Panc1 (cell line): Measurements from ENCODE around the gene KLF5. TPM values are rescaled to one million over a fixed set of nuclear protein-coding genes. Genes with fewer than 3 reads are reported as not detected.
A peak's percentile ranks its signal among the peaks of the same experiment; 100 is the strongest.

Experiments
- ATAC-seq: fragments of 200-7000 bp; cut with Tn5 transposase; 2 replicates; pipeline ENCODE4 v1.9.1; 2020; ENCODE audit warnings: mild to moderate bottlenecking, moderate library complexity
- BruUV-seq: library from RNA; stranded (reverse); fragments of 400-500 nt; replicated peaks from 2 replicates; lab custom pipeline; 2021; lab: Mats Ljungman, UMichigan
- CTCF ChIA-PET: fragments of 300-600 bp; sonication (Branson Sonifier 250); formaldehyde crosslinking; loops from one replicate; lab custom pipeline; 2022; ENCODE audit warnings: antibody characterized with exemption; lab: Charles Lee
- POLR2A ChIA-PET: fragments of 300-600 bp; sonication (Branson Sonifier 250); formaldehyde crosslinking; loops from one replicate; lab custom pipeline; 2022; ENCODE audit warnings: antibody characterized with exemption; lab: Charles Lee
- DNase-seq: peaks from one replicate; pipeline ENCODE4 v3.0.0-alpha.2; 2010; ENCODE audit warnings: low read depth, low spot score
- H3K27ac ChIP-seq: 2 replicates; pipeline ENCODE4 v1.5.1; 2011; ENCODE audit warnings: mild to moderate bottlenecking, low read length, inconsistent platforms
- H3K27me3 ChIP-seq: fragments of 200-500 bp; sonication (Bioruptor generic); 2 replicates; pipeline ENCODE4 v1.6.0; 2014; ENCODE audit warnings: low read length, inconsistent platforms; ENCODE audit not compliant: control insufficient read depth, insufficient read depth
- H3K36me3 ChIP-seq: fragments of 200-500 bp; sonication (Bioruptor generic); 2 replicates; pipeline ENCODE4 v1.5.1; 2014; ENCODE audit warnings: inconsistent platforms, mild to moderate bottlenecking, low read length, moderate library complexity; ENCODE audit not compliant: control insufficient read depth, insufficient read depth
- H3K4me1 ChIP-seq: 2 replicates; pipeline ENCODE4 v1.5.1; 2011; ENCODE audit warnings: inconsistent platforms, mild to moderate bottlenecking, low read length, moderate library complexity; ENCODE audit not compliant: control insufficient read depth, insufficient read depth
- H3K4me3 ChIP-seq, 2 experiments: 2 replicates each; pipeline ENCODE4 v1.5.1; 2011 to 2012; ENCODE audit warnings: low read depth in 2 of 2, low read length in 2 of 2, mild to moderate bottlenecking in 2 of 2, inconsistent platforms in 1 of 2, moderate library complexity in 1 of 2
- H3K9me3 ChIP-seq: fragments of 200-500 bp; sonication (Bioruptor generic); 2 replicates; pipeline ENCODE4 v1.5.1; 2014; ENCODE audit warnings: low read depth, mild to moderate bottlenecking, inconsistent platforms, low read length, moderate library complexity; ENCODE audit not compliant: control insufficient read depth, insufficient read depth
- CTCF ChIP-seq: fragments of 450-650 bp; IDR thresholded peaks from 2 replicates; pipeline ENCODE4 v1.5.1; 2017; ENCODE audit warnings: mild to moderate bottlenecking
- POLR2AphosphoS5 ChIP-seq: IDR thresholded peaks from 2 replicates; pipeline ENCODE4 v1.6.1; 2012; ENCODE audit warnings: mild to moderate bottlenecking, low read depth, low read length, moderate library complexity
- REST ChIP-seq, 2 experiments: IDR thresholded peaks; 2 replicates each; pipeline ENCODE4 v1.6.1; 2011 to 2012; ENCODE audit warnings: low read depth in 2 of 2, control low read depth in 1 of 2, low read length in 1 of 2, mild to moderate bottlenecking in 1 of 2, moderate library complexity in 1 of 2; ENCODE audit not compliant: insufficient read depth in 1 of 2
- SIN3A ChIP-seq: IDR thresholded peaks from 2 replicates; pipeline ENCODE4 v1.6.1; 2012; ENCODE audit warnings: low read depth, mild to moderate bottlenecking, low read length, moderate library complexity, borderline replicate concordance; ENCODE audit not compliant: insufficient read depth
- TCF7L2 ChIP-seq: IDR thresholded peaks from 2 replicates; pipeline ENCODE4 v1.6.1; 2011; ENCODE audit warnings: mild to moderate bottlenecking, low read depth, low read length, inconsistent platforms
- in situ Hi-C: cut with HindIII; loops from 2 replicates; pipeline ENCODE4 v1.10.0; 2016; ENCODE audit warnings: low sequenced_read_pairs, low pct_unique_long_range_greater_than_20kb
- intact Hi-C: fragments of 100-400 bp; cut with micrococcal nuclease; formaldehyde crosslinking; loops from one replicate; pipeline ENCODE4 v1.10.0; 2022; ENCODE audit not compliant: unreplicated experiment
- total RNA-seq: library from RNA; stranded (reverse); gene quantifications from one replicate; pipeline ENCODE4 v1.2.1, GENCODE V29; 2021; ENCODE audit not compliant: unreplicated experiment

KLF5 gene
- total RNA-seq, 1 experiment from 2014 or later: 1.5 TPM

- peak; percentile 30 for DNase-seq
- intact Hi-C loops: no loop called here
- no peaks in the 10 kb centered on the region for H3K4me1 ChIP-seq
- in situ Hi-C loops: no loop called here
- H3K27me3 ChIP-seq: no peaks in the 10 kb centered on the region
- no peak for ATAC-seq
- POLR2A ChIA-PET: no interaction called here
- CTCF ChIA-PET: no interaction called here
- TF ChIP-seq TCF7L2 (peak; percentile 79), REST (IDR thresholded peaks at IDR 0.05; ENCODE audit: insufficient read depth in 1 of 2, low read depth in 2 of 2, low read length in 1 of 2) (no peak)
- H3K4me3 ChIP-seq: no peak overlapping the region
- H3K36me3 ChIP-seq: no peaks in the 10 kb centered on the region
- BruUV-seq: no TSS peak
- no peaks in the 10 kb centered on the region for H3K9me3 ChIP-seq
- H3K27ac ChIP-seq: no peak overlapping the region
These were observed 31.5 kb downstream of the KLF5 start for GRCh38 chr13:73090116-73090822.

- POLR2A ChIA-PET: no interaction called here
- H3K4me1 ChIP-seq: no peaks in the 10 kb centered on the region
- in situ Hi-C loops: no loop called here
These were observed 32.0 kb downstream of the KLF5 start for GRCh38 chr13:73090823-73091187.

More at GRCh38 chr13:73090823-73091187, 32.0 kb downstream of the KLF5 start:
- Histone ChIP-seq H3K9me3 (no peaks in the 10 kb centered on the region), H3K36me3 (no peaks in the 10 kb centered on the region), H3K27me3 (no peaks in the 10 kb centered on the region), H3K4me3 (no peak overlapping the region), H3K27ac (no peak overlapping the region)
- CTCF ChIA-PET: no interaction called here
- ATAC-seq (no peak), DNase-seq (no peak)
- TF ChIP-seq CTCF: no peak
- TF ChIP-seq TCF7L2: no peak
- TF ChIP-seq SIN3A: no peak
- no peak for TF ChIP-seq REST (IDR thresholded peaks at IDR 0.05; ENCODE audit: insufficient read depth in 1 of 2, low read depth in 2 of 2, low read length in 1 of 2)
- TF ChIP-seq POLR2AphosphoS5: no peak
- BruUV-seq: no TSS peak
- intact Hi-C loops: no loop called here
